ENCODE data around the gene ZKSCAN4. TPM values are rescaled to one million over a fixed set of nuclear protein-coding genes. Genes with fewer than 3 reads are reported as not detected.

The ZKSCAN4 gene
- total RNA-seq, 1 experiment from 2014 or later: 4.6 TPM

Other genes starting within 250 kb of the ZKSCAN4 start
- 0.19 and 0.37 TPM in 2 replicates for gene ZNF165, start 171.7 kb downstream of the ZKSCAN4 start, total RNA-seq (2014; rRNA removed; shearing (Covaris generic))
- gene ZSCAN16, start 127.7 kb downstream of the ZKSCAN4 start, total RNA-seq (2014; rRNA removed; shearing (Covaris generic)): 1.7 and 2.1 TPM in 2 replicates
- gene ZKSCAN8, start 110.4 kb downstream of the ZKSCAN4 start, total RNA-seq (2014; rRNA removed; shearing (Covaris generic)): 12.7 and 12.9 TPM in 2 replicates
- gene ZSCAN9, start 27.0 kb downstream of the ZKSCAN4 start, total RNA-seq (2014; rRNA removed; shearing (Covaris generic)): 9.0 and 9.9 TPM in 2 replicates
- gene NKAPL, start 7.0 kb upstream of the ZKSCAN4 start, total RNA-seq (2014; rRNA removed; shearing (Covaris generic)): not detected in 2 replicates
- gene ZSCAN26, start 14.9 kb upstream of the ZKSCAN4 start, total RNA-seq (2014; rRNA removed; shearing (Covaris generic)): 9.3 and 11.3 TPM in 2 replicates
- gene PGBD1, start 29.3 kb upstream of the ZKSCAN4 start, total RNA-seq (2014; rRNA removed; shearing (Covaris generic)): 3.2 and 4.1 TPM in 2 replicates
- gene ZSCAN31, start 83.9 kb upstream of the ZKSCAN4 start, total RNA-seq (2014; rRNA removed; shearing (Covaris generic)): 2.3 and 4.3 TPM in 2 replicates
- gene ZKSCAN3, start 97.7 kb upstream of the ZKSCAN4 start, total RNA-seq (2014; rRNA removed; shearing (Covaris generic)): 4.0 TPM in 2 replicates
- 1.6 and 1.8 TPM in 2 replicates for gene ZSCAN12, start 147.5 kb upstream of the ZKSCAN4 start, total RNA-seq (2014; rRNA removed; shearing (Covaris generic))
- 1.9 and 4.6 TPM in 2 replicates for gene ZSCAN23, start 191.2 kb upstream of the ZKSCAN4 start, total RNA-seq (2014; rRNA removed; shearing (Covaris generic))

Measured in SK-MEL-5 (cell line).